GM23338 (cell line): Measurements from ENCODE around the gene DYNC1LI2. TPM values are rescaled to one million over a fixed set of nuclear protein-coding genes. Genes with fewer than 3 reads are reported as not detected.

Experiments
- ATAC-seq: fragments of 200-7000 bp; cut with Tn5 transposase; 3 replicates; pipeline ENCODE4 v1.9.1; 2020
- DNase-seq: peaks from one replicate; pipeline ENCODE4 v3.0.0-alpha.2; 2015; ENCODE audit warnings: low spot score
- H2AFZ ChIP-seq: fragments of 200-600 bp; sonication (generic); 2 replicates; pipeline ENCODE4 v1.8.0; 2016; ENCODE audit warnings: antibody characterized with exemption, mild to moderate bottlenecking, moderate library complexity
- H3F3A ChIP-seq: fragments of 200-600 bp; sonication (generic); replicated peaks from 2 replicates; pipeline ENCODE4 v1.8.0; 2017; ENCODE audit warnings: antibody characterized with exemption, mixed run types, low read depth
- H3K27ac ChIP-seq: fragments of 200-600 bp; sonication (generic); 2 replicates; pipeline ENCODE4 v1.6.1; 2016; ENCODE audit warnings: low read depth
- H3K27me3 ChIP-seq: fragments of 200-600 bp; sonication (generic); 2 replicates; pipeline ENCODE4 v1.8.0; 2016; ENCODE audit warnings: mild to moderate bottlenecking, mixed run types, moderate library complexity; ENCODE audit not compliant: insufficient read depth
- H3K36me3 ChIP-seq: fragments of 200-600 bp; sonication (generic); 2 replicates; pipeline ENCODE4 v1.8.0; 2016; ENCODE audit warnings: mild to moderate bottlenecking; ENCODE audit not compliant: insufficient read depth
- H3K4me1 ChIP-seq: fragments of 200-600 bp; sonication (generic); 2 replicates; pipeline ENCODE4 v1.8.0; 2016; ENCODE audit warnings: mild to moderate bottlenecking, moderate library complexity; ENCODE audit not compliant: insufficient read depth
- H3K4me2 ChIP-seq: fragments of 200-600 bp; sonication (generic); 2 replicates; pipeline ENCODE4 v1.7.1; 2017; ENCODE audit warnings: mixed run types
- H3K4me3 ChIP-seq: fragments of 200-600 bp; sonication (generic); 2 replicates; pipeline ENCODE4 v1.6.1; 2016; ENCODE audit warnings: mixed run types
- H3K79me2 ChIP-seq: fragments of 200-600 bp; sonication (generic); replicated peaks from 2 replicates; pipeline ENCODE4 v1.8.0; 2017; ENCODE audit warnings: mild to moderate bottlenecking; ENCODE audit not compliant: insufficient read depth
- H3K9me2 ChIP-seq: fragments of 200-600 bp; sonication (generic); 2 replicates; pipeline ENCODE4 v1.8.0; 2017; ENCODE audit not compliant: insufficient read depth
- H4K20me1 ChIP-seq: fragments of 200-600 bp; sonication (generic); replicated peaks from 2 replicates; pipeline ENCODE4 v1.8.0; 2017; ENCODE audit warnings: mild to moderate bottlenecking; ENCODE audit not compliant: insufficient read depth
- H3K27ac Mint-ChIP-seq: 2 replicates; pipeline ENCODE4 v1.8.0; 2020; ENCODE audit warnings: inconsistent platforms, mild to moderate bottlenecking, moderate library complexity, mixed read lengths
- H3K27me3 Mint-ChIP-seq: 3 replicates; pipeline ENCODE4 v1.8.0; 2022; ENCODE audit warnings: low read depth, mild to moderate bottlenecking, moderate library complexity, mixed read lengths, inconsistent platforms; ENCODE audit not compliant: insufficient read depth, poor library complexity
- H3K36me3 Mint-ChIP-seq: 3 replicates; pipeline ENCODE4 v1.8.0; 2021; ENCODE audit warnings: low read depth, mild to moderate bottlenecking, inconsistent platforms, moderate library complexity, mixed read lengths
- H3K4me1 Mint-ChIP-seq: 3 replicates; pipeline ENCODE4 v1.8.0; 2020; ENCODE audit warnings: mild to moderate bottlenecking, inconsistent platforms, mixed read lengths
- H3K4me3 Mint-ChIP-seq: 3 replicates; pipeline ENCODE4 v1.8.0; 2021; ENCODE audit warnings: moderate library complexity, mild to moderate bottlenecking, inconsistent platforms, mixed read lengths
- H3K9me3 Mint-ChIP-seq: 3 replicates; pipeline ENCODE4 v1.8.0; 2020; ENCODE audit warnings: moderate library complexity, mild to moderate bottlenecking, inconsistent platforms, mixed read lengths
- CTCF ChIP-seq, 2 experiments: fragments of 200-600 bp in 1 of 2; sonication (generic) in 1 of 2; conservative IDR thresholded peaks; 2 replicates each; pipeline versions ENCODE4 v1.5.1 to v1.6.1; 2016 to 2017; ENCODE audit warnings: antibody characterized with exemption in 2 of 2, low read depth in 2 of 2, mild to moderate bottlenecking in 2 of 2, moderate library complexity in 1 of 2
- ZNF331 ChIP-seq: fragments of 250-450 bp; sonication (Bioruptor Pico); IDR thresholded peaks from 2 replicates; pipeline ENCODE4 v1.5.0; 2020; ENCODE audit warnings: low read depth, mild to moderate bottlenecking, moderate library complexity
- ZNF462 ChIP-seq: fragments of 250-450 bp; sonication (Bioruptor Pico); IDR thresholded peaks from 2 replicates; pipeline ENCODE4 v1.5.0; 2020; ENCODE audit warnings: mild to moderate bottlenecking, moderate library complexity
- polyA plus RNA-seq: library from polyadenylated mRNA; unstranded; fragments of >200 nt; fragmentation: Nextera tagmentation; extraction: Ambion mirVana; gene quantifications from 2 replicates; pipeline ENCODE4 v1.2.1, GENCODE V29; 2016
- total RNA-seq: library from RNA; depleted of rRNA; stranded (reverse); fragments of >200 nt; shearing (Covaris generic); gene quantifications from 2 replicates; pipeline ENCODE4 v1.2.3, GENCODE V29; 2014

The DYNC1LI2 gene
- total and polyA plus RNA-seq, 2 experiments from 2014 or later, result 73.9 to 85.9 TPM

- Histone ChIP-seq H2AFZ (no peak overlapping the region), H3K9me2 (no peaks in the 10 kb centered on the region), H3F3A (peaks cover 12% of the 10 kb centered on the region), H3K4me3 (no peak overlapping the region), H3K4me1 (no peaks in the 10 kb centered on the region), H3K79me2 (no peaks in the 10 kb centered on the region), H3K27me3 (no peaks in the 10 kb centered on the region), H3K27ac (no peak overlapping the region), H3K4me2 (no peak overlapping the region), H4K20me1 (no peaks in the 10 kb centered on the region), H3K36me3 (0 out of 2 replicates have a peak, but pooled peaks cover 5% of the 10 kb centered on the region)
- H3K4me3 Mint-ChIP-seq, result no peak overlapping the region
- no peaks in the 10 kb centered on the region for H3K4me1 Mint-ChIP-seq
- H3K9me3 Mint-ChIP-seq, result peaks cover 11% of the 10 kb centered on the region; the same call in 2 of the 3 replicates
- H3K27me3 Mint-ChIP-seq, result peaks cover 4% of the 10 kb centered on the region
- ATAC-seq (no peak), DNase-seq (no peak)
- no peak overlapping the region; the same call in 1 of the 2 replicates for H3K27ac Mint-ChIP-seq
- no peak for TF ChIP-seq ZNF331 (CRISPR knock-in tag)
- no peak for TF ChIP-seq ZNF462 (CRISPR knock-in tag)
- no peak for TF ChIP-seq CTCF (conservative IDR thresholded peaks at IDR 0.05; ENCODE audit: low read depth in 2 of 2)
- H3K36me3 Mint-ChIP-seq, result peaks cover 14% of the 10 kb centered on the region
These were observed 36.6 kb downstream of the DYNC1LI2 start for GRCh38 chr16:66714654-66715307.
